ENCODE data around the gene TPRX2. TPM values are rescaled to one million over a fixed set of nuclear protein-coding genes. Genes with fewer than 3 reads are reported as not detected.

TPRX2 gene
- total and polyA plus RNA-seq, 2 of the 8 experiments (the other 6 are each of a cell fraction or from before 2014, with no cell fraction given) = not detected

- POLR2A ChIA-PET (ENCODE audit: partially characterized antibody) = no interaction called here
- Histone ChIP-seq H3K4me3 (ENCODE audit: extremely low read depth in 1 of 4, insufficient read depth in 2 of 4, low read depth in 3 of 4, low read length in 4 of 4) (no peak overlapping the region), H3K56ac (replicated peaks; ENCODE audit: insufficient read length, low read depth, low read length) (no peak overlapping the region), H3K27ac (ENCODE audit: low read depth, low read length) (peak overlapping the region; percentile 71), H2AFZ (ENCODE audit: low read length) (peak overlapping the region; percentile 74), H3K79me1 (ENCODE audit: low read depth, low read length) (no peaks in the 10 kb centered on the region), H4K5ac (ENCODE audit: insufficient read length, low read depth, low read length) (no peak overlapping the region), H3K4ac (replicated peaks; ENCODE audit: insufficient read length, low read depth, low read length) (no peak overlapping the region), H2BK12ac (ENCODE audit: low read depth, low read length) (no peak overlapping the region), H3K4me2 (ENCODE audit: insufficient read depth in 1 of 2, low read depth in 2 of 2, low read length in 2 of 2) (peak overlapping the region in 1 of 2 experiments; percentile 12; a peak in 1 of 4 replicates), H3K79me2 (ENCODE audit: control insufficient read depth in 1 of 2, insufficient read depth in 2 of 2, low read length in 2 of 2) (no peaks in the 10 kb centered on the region), H3K18ac (ENCODE audit: extremely low read depth, low read length) (no peak overlapping the region), H3K23ac (ENCODE audit: insufficient read length) (no peak overlapping the region), H2AK5ac (ENCODE audit: low read depth, low read length) (no peak overlapping the region), H3K23me2 (ENCODE audit: low read depth, low read length) (no peaks in the 10 kb centered on the region), H3K27me3 (replicated peaks in 1 of 4; ENCODE audit: control insufficient read depth in 3 of 4, extremely low read depth in 1 of 4, insufficient read depth in 3 of 4, low read length in 3 of 4) (no peaks in the 10 kb centered on the region), H3K9ac (replicated peaks in 1 of 4; ENCODE audit: extremely low read depth in 1 of 4, low read depth in 3 of 4, low read length in 3 of 4) (no peak overlapping the region; a peak in 3 of 7 replicates), H4K91ac (replicated peaks; ENCODE audit: insufficient read length, low read length) (peak overlapping the region; percentile 10), H3K9me3 (ENCODE audit: insufficient read depth in 2 of 2, low read depth in 1 of 2, low read length in 1 of 2) (no peaks in the 10 kb centered on the region), H2BK5ac (ENCODE audit: low read depth, low read length) (no peak overlapping the region), H4K8ac (ENCODE audit: extremely low read depth, insufficient read depth, low read length) (no peak overlapping the region), H2BK15ac (ENCODE audit: low read length) (no peak overlapping the region), H3K36me3 (ENCODE audit: control insufficient read depth in 2 of 4, insufficient read depth in 4 of 4, low read length in 3 of 4) (no peaks in the 10 kb centered on the region), H3K4me1 (replicated peaks in 1 of 4; ENCODE audit: control insufficient read depth in 3 of 4, insufficient read depth in 4 of 4, low read length in 3 of 4) (peaks cover 0 to 4% (median 0%) of the 10 kb centered on the region in 4 experiments; a peak in 3 of 7 replicates), H4K20me1 (replicated peaks in 1 of 2; ENCODE audit: control insufficient read depth in 1 of 2, insufficient read depth in 2 of 2, low read length in 2 of 2) (no peaks in the 10 kb centered on the region), H2BK20ac (ENCODE audit: low read length) (no peak overlapping the region), H2BK120ac (replicated peaks; ENCODE audit: low read depth, low read length) (no peak overlapping the region), H3K14ac (ENCODE audit: insufficient read length) (no peak overlapping the region)
- DNase-seq (ENCODE audit: low read depth in 1 of 2, low spot score in 2 of 2) = no peak
- CTCF ChIA-PET (ENCODE audit: partially characterized antibody) = interaction anchor here (0.7 to 1.4 kb wide), 6 partner anchors 16 to 84 kb away, joined by 3 to 5 read pairs (median 4); no protein-coding TSS in a partner anchor
- peak; percentile 91 for FAIRE-seq
- WGBS, 2 experiments (ENCODE audit: extremely low coverage in 1 of 2, insufficient coverage in 1 of 2, insufficient read length in 1 of 2, insufficient replicate concordance in 2 of 2, low coverage in 1 of 2, low lambda C conversion rate in 2 of 2, missing lambda C conversion rate in 1 of 2) = 72% methylated on average over 7 of the region's 7 CpGs; no CpG with 5 or more reads in 1 of the 2 experiments
- peak; percentile 66 for TF ChIP-seq SP2 (IDR thresholded peaks at IDR 0.05; ENCODE audit: low read length)
- TF ChIP-seq, protein P1, sequence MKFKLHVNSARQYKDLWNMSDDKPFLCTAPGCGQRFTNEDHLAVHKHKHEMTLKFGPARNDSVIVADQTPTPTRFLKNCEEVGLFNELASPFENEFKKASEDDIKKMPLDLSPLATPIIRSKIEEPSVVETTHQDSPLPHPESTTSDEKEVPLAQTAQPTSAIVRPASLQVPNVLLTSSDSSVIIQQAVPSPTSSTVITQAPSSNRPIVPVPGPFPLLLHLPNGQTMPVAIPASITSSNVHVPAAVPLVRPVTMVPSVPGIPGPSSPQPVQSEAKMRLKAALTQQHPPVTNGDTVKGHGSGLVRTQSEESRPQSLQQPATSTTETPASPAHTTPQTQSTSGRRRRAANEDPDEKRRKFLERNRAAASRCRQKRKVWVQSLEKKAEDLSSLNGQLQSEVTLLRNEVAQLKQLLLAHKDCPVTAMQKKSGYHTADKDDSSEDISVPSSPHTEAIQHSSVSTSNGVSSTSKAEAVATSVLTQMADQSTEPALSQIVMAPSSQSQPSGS (IDR thresholded peaks at IDR 0.05; ENCODE audit: low read length) = no peak
- TF ChIP-seq SRF (IDR thresholded peaks at IDR 0.05; ENCODE audit: low read depth, low read length) = peak; percentile 27; the same call in 1 of the 2 replicates
- TF ChIP-seq CBX5 (IDR thresholded peaks at IDR 0.05; ENCODE audit: low read depth, low read length) = no peak
- TF ChIP-seq BACH1 (IDR thresholded peaks at IDR 0.05; ENCODE audit: low read length) = no peak
- TF ChIP-seq, protein P2, sequence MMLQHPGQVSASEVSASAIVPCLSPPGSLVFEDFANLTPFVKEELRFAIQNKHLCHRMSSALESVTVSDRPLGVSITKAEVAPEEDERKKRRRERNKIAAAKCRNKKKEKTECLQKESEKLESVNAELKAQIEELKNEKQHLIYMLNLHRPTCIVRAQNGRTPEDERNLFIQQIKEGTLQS (IDR thresholded peaks at IDR 0.05; ENCODE audit: insufficient read depth, low read depth, low read length) = no peak
- TF ChIP-seq NRF1 (IDR thresholded peaks at IDR 0.05; ENCODE audit: low read depth, low read length) = no peak
- no peak for TF ChIP-seq JUN (IDR thresholded peaks at IDR 0.05; ENCODE audit: low read depth, low read length)
- TF ChIP-seq, protein P3, sequence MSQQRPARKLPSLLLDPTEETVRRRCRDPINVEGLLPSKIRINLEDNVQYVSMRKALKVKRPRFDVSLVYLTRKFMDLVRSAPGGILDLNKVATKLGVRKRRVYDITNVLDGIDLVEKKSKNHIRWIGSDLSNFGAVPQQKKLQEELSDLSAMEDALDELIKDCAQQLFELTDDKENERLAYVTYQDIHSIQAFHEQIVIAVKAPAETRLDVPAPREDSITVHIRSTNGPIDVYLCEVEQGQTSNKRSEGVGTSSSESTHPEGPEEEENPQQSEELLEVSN (IDR thresholded peaks at IDR 0.05) = no peak
- TF ChIP-seq ZNF274 (IDR thresholded peaks at IDR 0.05; ENCODE audit: borderline replicate concordance, extremely low read depth, low read length) = no peak
These were observed 33.1 kb downstream of the TPRX2 start for GRCh38 chr19:47891923-47892666.

Data from H1 (cell line).